ENCODE data around the gene TMC3. TPM values are rescaled to one million over a fixed set of nuclear protein-coding genes. Genes with fewer than 3 reads are reported as not detected.

TMC3 gene
- total and polyA plus RNA-seq, 2 of the 13 experiments (the other 11 are each of a cell fraction or from before 2014, with no cell fraction given), result not detected

- BruUV-seq (replicated peaks), result no TSS peak
- in situ Hi-C loops (cut with HindIII; ENCODE audit: extremely low pct_ligation_motif_present, low pct_unique_long_range_greater_than_20kb) (no loop called here), intact Hi-C loops (cut with micrococcal nuclease; ENCODE audit: unreplicated experiment) (no loop called here)
- Histone ChIP-seq H3K4me3 (replicated peaks in 1 of 3; ENCODE audit: insufficient read depth in 1 of 3, low read depth in 2 of 3, low read length in 3 of 3) (no peak overlapping the region), H3K79me2 (ENCODE audit: insufficient read depth, low read length) (no peaks in the 10 kb centered on the region), H3K4me1 (ENCODE audit: insufficient read depth, low read length) (no peaks in the 10 kb centered on the region), H3K4me2 (ENCODE audit: low read depth, low read length) (no peak overlapping the region), H3K9ac (ENCODE audit: insufficient read depth, low read depth, low read length) (no peak overlapping the region), H3K27ac (ENCODE audit: extremely low read length, insufficient read depth, low read length) (no peak overlapping the region), H3K36me3 (replicated peaks in 1 of 2; ENCODE audit: control insufficient read depth in 1 of 2, insufficient read depth in 2 of 2, low read length in 2 of 2) (no peaks in the 10 kb centered on the region), H3K9me3 (ENCODE audit: low read length) (no peaks in the 10 kb centered on the region), H4K20me1 (ENCODE audit: insufficient read depth, low read length) (no peaks in the 10 kb centered on the region; the same call in 1 of the 2 replicates), H2AFZ (ENCODE audit: low read length) (no peak overlapping the region), H3K27me3 (ENCODE audit: control insufficient read depth in 1 of 2, insufficient read depth in 2 of 2, low read length in 2 of 2) (peaks cover 0 to 7% of the 10 kb centered on the region in 2 experiments; a peak in 1 of 5 replicates)
- 38% methylated on average over 2 of the region's 5 CpGs for WGBS (ENCODE audit: low lambda C conversion rate)
- CTCF ChIA-PET (ENCODE audit: low intra/inter-chr PET ratio, low total read pairs), result no interaction called here
- DNase-seq (ENCODE audit: low spot score) (no peak), FAIRE-seq (no peak), ATAC-seq (no peak)
- TF ChIP-seq ZBTB34 (CRISPR knock-in tag; IDR thresholded peaks at IDR 0.05), result no peak
- no peak for TF ChIP-seq SALL2 (CRISPR knock-in tag; IDR thresholded peaks at IDR 0.05)
- TF ChIP-seq NFE2 (CRISPR knock-in tag; IDR thresholded peaks at IDR 0.05), result no peak
- POLR2A ChIA-PET, result no interaction called here
Observed at GRCh38 chr15:81291916-81292522, 82.0 kb downstream of the TMC3 start.

GRCh38 chr15:81289910-81290309 is 84.1 kb downstream of the TMC3 start:
- H3K4me1 ChIP-seq (ENCODE audit: insufficient read depth, low read length), result no peaks in the 10 kb centered on the region
- no peaks in the 10 kb centered on the region for H3K9me3 ChIP-seq (ENCODE audit: low read length)
- H3K9ac ChIP-seq (ENCODE audit: insufficient read depth, low read depth, low read length), result no peak overlapping the region
- intact Hi-C loops (cut with micrococcal nuclease; ENCODE audit: unreplicated experiment) (no loop called here), in situ Hi-C loops (cut with HindIII; ENCODE audit: extremely low pct_ligation_motif_present, low pct_unique_long_range_greater_than_20kb) (no loop called here)
- no peak overlapping the region for H3K27ac ChIP-seq (ENCODE audit: extremely low read length, insufficient read depth, low read length)
- H3K36me3 ChIP-seq (replicated peaks in 1 of 2; ENCODE audit: control insufficient read depth in 1 of 2, insufficient read depth in 2 of 2, low read length in 2 of 2), result no peaks in the 10 kb centered on the region
- no peaks in the 10 kb centered on the region; the same call in 1 of the 2 replicates for H4K20me1 ChIP-seq (ENCODE audit: insufficient read depth, low read length)
- FAIRE-seq (no peak), DNase-seq (ENCODE audit: low spot score) (no peak), ATAC-seq (no peak)
- BruUV-seq (replicated peaks), result no TSS peak
- H3K79me2 ChIP-seq (ENCODE audit: insufficient read depth, low read length), result no peaks in the 10 kb centered on the region
- ChIA-PET POLR2A (no interaction called here), CTCF (ENCODE audit: low intra/inter-chr PET ratio, low total read pairs) (no interaction called here)
- no peak overlapping the region for H2AFZ ChIP-seq (ENCODE audit: low read length)
- no peak overlapping the region for H3K4me3 ChIP-seq (replicated peaks in 1 of 3; ENCODE audit: insufficient read depth in 1 of 3, low read depth in 2 of 3, low read length in 3 of 3)
- WGBS (ENCODE audit: low lambda C conversion rate), result 31% methylated on average over 4 of the region's 4 CpGs
- H3K27me3 ChIP-seq (ENCODE audit: control insufficient read depth in 1 of 2, insufficient read depth in 2 of 2, low read length in 2 of 2), result peaks cover 0 to 12% of the 10 kb centered on the region in 2 experiments; a peak in 2 of 5 replicates
- H3K4me2 ChIP-seq (ENCODE audit: low read depth, low read length), result no peak overlapping the region
- TF ChIP-seq CBX2 (IDR thresholded peaks at IDR 0.05; ENCODE audit: low read depth, low read length) (no peak), CBX2 (CRISPR knock-in tag; IDR thresholded peaks at IDR 0.05; ENCODE audit: low read depth) (no peak), DNMT1 (CRISPR knock-in tag; IDR thresholded peaks at IDR 0.05) (no peak), HBP1 (CRISPR knock-in tag; IDR thresholded peaks at IDR 0.05; ENCODE audit: low read depth) (no peak), AHDC1 (CRISPR knock-in tag; IDR thresholded peaks at IDR 0.05; ENCODE audit: borderline replicate concordance) (no peak), CREB1 (IDR thresholded peaks at IDR 0.05) (peak; percentile 71), CREB1 (CRISPR knock-in tag; IDR thresholded peaks at IDR 0.05) (no peak), JUN (CRISPR knock-in tag; IDR thresholded peaks at IDR 0.05) (no peak)

Measured in HepG2 (cell line).